Measurements from ENCODE around the gene UBE2I.

DNA sequence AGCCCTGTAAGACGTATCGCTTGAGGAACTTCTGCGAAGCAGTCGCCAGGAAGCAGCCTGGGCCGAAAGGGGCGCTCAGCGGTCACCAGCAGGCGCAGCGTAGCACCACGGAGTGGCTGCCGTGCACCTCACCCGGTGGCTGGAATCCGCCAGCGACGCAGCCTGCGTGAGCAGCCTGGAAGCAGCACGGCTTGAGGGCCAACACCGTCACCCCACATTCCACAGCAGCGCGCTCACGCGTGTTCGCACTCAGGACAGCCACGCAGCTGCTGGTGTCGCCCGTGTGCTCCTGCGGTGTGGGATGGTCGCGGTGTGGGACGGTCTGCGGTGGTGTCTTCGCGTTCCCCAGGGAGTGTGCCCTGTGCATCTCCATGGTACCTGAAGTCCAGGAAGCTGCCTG lies 9.6 kb downstream of the UBE2I start:
- TF ChIP-seq EZH2 (IDR thresholded peaks at IDR 0.05; ENCODE audit: borderline replicate concordance, insufficient read depth, low read depth, low read length, poor library complexity, severe bottlenecking): no peak
- TF ChIP-seq, protein P1, sequence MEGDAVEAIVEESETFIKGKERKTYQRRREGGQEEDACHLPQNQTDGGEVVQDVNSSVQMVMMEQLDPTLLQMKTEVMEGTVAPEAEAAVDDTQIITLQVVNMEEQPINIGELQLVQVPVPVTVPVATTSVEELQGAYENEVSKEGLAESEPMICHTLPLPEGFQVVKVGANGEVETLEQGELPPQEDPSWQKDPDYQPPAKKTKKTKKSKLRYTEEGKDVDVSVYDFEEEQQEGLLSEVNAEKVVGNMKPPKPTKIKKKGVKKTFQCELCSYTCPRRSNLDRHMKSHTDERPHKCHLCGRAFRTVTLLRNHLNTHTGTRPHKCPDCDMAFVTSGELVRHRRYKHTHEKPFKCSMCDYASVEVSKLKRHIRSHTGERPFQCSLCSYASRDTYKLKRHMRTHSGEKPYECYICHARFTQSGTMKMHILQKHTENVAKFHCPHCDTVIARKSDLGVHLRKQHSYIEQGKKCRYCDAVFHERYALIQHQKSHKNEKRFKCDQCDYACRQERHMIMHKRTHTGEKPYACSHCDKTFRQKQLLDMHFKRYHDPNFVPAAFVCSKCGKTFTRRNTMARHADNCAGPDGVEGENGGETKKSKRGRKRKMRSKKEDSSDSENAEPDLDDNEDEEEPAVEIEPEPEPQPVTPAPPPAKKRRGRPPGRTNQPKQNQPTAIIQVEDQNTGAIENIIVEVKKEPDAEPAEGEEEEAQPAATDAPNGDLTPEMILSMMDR (IDR thresholded peaks at IDR 0.05): no peak

Measured in B cell (primary cell).